ENCODE results near the gene TGFA.

Gene TGFA

GRCh38 chr2:70523996-70524965 is 29.3 kb downstream of the TGFA start:
- no peak for DNase-seq

DNA sequence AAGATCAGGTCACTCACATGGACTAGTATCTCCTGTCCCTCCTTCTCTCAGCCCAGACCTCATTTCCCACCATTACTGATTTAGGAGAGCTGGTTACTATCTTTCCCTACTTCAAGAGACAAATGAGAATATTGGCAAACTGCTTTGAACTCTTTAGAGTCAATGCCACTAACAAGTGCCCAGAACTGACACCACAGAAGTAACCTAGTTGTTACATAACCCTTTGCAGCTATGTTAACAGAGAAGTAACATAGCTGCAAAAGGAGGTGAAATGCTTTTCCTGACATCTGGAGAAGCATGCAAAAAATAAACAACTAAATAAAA is 30.0 kb downstream of the TGFA start:
- no peak for DNase-seq

DNA sequence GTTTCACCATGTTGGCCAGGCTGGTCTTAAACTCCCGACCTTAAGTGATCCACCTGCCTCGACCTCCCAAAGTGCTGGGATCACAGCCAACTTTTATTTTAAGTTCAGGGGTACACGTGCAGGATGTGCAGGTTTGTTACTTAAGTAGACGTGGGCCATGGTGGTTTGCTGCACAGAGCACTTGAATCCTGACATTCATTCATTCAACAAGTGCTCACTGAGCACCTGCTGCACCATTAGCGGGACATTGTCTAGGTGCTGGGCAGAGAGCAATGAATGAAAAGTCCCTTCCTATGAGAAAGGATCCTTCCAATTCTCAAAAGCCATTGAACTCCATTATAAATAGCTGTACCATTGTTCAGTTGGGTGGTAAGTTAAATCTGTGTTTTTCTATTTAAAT is 31.0 kb downstream of the TGFA start:
- DNase-seq = no peak

GRCh38 chr2:70520825-70521224 is 32.8 kb downstream of the TGFA start:
- no peak for DNase-seq

DNA sequence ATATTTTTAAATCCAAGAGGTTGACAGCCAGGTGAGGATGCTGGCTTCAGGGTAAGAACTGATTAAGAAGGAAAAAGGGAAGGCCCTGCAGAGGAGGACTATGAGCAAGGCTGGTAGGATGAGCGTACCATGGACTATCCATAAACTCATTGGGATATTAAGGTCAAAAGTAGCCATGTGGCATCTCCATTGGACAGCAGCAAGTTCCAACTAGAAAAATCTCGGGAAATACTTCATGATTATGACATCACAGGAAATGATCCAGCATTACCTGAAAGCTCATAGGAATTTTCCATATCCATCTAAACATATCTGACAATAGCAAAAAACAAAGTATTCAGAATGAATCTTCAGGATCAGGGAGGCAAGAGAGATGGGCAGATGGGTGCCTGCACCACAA is 34.2 kb downstream of the TGFA start:
- no peak for DNase-seq

GRCh38 chr2:70518557-70518956 is 35.1 kb downstream of the TGFA start:
- no peak for DNase-seq

DNA sequence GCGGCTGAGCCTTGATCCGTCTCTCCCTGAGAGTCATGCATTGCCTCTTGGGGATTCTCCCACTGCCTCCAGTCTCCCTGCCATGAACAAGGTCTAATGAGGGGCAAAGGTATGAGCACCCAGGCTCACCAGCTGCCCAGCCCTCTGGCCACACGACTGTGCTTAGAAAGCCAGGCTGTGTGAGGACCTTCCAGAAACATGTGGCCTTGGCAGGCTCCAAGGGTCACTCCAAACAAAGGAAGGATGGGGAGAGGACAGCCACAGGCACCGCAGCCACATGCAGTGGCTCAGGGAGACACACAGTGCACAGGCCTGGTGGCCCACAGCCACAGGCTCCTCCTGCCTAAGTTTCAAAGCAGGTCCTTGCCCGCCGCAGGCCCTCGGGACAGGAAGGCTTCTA is 35.8 kb downstream of the TGFA start:
- no peak for DNase-seq

DNA sequence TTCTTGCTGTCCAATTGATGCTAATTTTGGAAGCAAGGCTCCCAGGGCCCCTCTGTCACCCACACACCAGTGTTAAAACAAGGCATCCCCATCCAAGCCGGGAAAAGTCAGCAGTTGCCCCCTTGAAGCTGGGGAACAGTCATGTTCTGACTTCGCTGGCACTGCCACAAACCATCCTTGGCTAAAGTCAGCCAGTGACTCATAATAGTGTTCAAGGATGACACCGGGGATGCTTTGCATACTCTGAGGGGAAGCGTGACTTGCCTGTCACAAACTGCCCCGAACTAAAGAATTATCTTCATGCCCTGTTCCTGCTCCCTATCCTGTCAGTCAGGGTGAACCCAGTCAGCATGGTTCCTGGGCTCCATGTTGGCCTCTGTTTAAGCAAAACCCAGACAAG is 37.0 kb downstream of the TGFA start:
- no peak for DNase-seq

GRCh38 chr2:70515938-70516337 is 37.7 kb downstream of the TGFA start:
- DNase-seq = no peak

DNA sequence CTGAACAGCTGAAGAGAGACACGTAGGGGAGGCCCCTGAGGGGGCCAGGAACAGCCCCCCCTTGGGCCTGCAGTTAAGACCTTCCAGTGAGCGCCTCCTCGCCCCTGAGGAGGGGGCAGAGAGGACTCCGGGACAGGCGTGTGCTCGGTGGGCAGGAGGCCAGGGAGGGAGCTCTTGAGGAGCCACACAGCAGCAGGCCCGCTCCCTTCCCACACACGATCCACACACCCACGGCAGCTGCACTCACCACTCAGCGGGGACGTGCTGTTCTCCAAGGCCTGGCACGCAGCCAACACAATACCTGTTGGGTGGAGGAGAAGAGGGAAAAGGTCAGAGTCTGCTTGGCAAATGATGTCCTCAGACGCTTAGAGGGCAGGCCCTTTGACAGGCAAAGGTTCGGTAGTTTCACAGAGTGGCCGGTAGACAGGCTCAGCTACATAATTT is 39.0 kb downstream of the TGFA start:
- peak; percentile 58 for DNase-seq

- DNase-seq = no peak
These were observed 39.9 kb downstream of the TGFA start for GRCh38 chr2:70513738-70514137.

DNA sequence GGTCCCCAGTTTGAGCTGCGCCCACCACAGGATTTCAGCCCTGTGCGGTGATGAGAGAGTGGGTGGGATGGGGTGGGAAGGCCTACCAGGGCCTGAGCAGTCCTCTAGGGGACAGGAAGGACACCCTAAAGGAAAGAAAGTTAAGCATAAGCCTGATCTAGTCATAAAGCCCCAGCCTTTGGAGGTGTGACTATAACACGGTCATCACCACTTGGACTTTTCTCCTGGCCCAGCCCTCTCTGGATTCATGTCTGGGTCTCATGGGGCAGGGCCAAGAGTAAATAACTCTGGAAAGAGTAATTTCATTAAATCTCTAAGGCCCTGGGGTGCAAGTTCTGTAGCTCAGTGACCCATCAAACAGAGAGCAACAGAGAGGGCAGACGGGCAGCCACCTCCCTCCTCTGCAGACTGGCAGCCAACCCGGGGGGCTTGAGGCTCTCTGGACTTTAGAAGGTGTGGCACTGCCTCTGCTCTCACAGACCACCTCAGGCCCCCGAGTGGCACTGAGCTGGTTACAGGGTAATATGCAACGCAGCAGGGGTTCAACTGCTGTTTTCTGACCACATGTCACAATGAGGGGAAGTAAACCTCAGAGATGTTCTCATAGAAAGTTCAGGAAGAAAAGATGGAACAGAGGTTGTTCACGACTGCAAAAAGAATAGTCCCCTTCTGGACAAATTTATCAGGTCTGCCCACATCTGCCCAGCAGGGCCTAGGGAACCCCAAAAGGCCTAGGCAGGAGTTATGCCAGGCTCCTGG is 41.5 kb downstream of the TGFA start:
- no peak for DNase-seq

- DNase-seq = no peak
These were observed 43.3 kb downstream of the TGFA start for GRCh38 chr2:70510313-70510712.

DNA sequence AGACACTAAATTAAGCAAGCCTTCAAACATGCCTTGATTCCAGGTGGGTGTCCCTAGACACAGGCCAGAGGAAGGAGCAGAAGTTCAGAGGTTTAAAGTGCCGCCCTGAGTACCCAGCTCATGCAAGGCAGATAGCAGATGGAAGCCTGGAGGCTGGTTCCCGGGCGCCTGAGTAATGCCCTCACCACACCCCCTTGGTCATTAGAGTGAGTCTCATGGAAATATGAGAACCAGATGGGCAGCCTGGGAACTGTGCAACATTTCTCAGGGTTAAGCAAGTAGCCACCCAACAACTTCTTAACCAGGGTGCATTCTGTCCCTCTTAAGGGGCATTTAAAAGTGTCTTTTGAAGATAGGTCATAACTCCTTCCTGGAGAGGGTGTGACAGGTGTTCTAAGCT is 44.1 kb downstream of the TGFA start:
- no peak for DNase-seq

- DNase-seq = no peak
These were observed 44.7 kb downstream of the TGFA start for GRCh38 chr2:70508711-70509462.

DNA sequence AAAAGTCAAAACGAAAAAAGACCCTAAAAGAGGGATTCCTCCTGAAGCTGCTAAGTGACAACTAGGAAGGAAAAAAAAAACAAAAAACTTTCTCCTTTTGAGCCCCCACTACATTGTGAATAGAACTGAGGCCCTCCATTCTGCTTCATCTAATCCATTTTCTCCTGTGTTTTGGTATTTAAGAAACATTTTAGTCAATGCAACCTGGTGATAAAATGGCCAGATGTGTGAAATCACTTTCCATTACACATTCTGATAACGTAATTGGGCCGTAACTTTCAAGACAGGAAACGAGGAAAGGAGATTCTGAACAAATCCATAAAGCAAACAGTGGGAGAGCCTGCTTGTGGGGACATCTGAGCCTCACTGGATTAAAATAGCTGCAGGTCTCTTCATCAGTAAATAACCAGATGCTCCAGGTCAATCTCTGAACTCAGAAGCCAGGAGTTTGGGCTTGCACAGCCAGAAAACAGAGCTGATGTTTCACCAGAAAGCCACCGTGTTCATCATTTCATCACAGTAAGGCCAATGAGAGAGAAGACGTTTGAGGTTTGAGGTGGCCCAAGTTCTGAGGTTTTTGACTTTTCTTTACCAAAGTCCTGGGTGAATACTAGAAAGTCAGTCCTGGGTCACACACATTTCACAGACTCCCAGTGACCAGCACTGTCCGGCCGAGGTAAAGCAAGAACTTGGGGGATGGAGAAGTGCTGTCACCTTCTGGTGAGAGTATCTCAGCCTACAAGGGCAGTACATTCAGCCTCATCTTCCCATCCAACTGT is 47.8 kb downstream of the TGFA start:
- no peak for DNase-seq

DNA sequence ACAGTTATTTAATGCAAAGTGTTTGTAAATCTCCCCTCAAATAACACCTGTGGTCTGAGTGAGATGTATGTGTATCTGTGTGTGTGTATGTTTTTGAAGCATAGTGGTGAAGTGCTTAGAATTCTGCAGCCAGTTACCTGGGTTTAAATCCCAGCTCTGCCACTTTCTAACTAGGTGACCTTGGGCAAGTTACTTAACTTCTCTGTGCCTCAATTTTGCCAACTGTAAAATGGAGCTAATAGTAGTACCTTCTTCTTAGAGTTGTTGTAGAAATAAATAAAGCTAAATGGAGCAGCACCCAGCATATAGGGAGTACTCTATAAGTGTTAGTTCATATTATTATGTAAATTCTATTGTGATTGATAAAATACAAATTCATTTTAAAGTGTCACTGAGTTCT is 48.9 kb downstream of the TGFA start:
- DNase-seq = no peak

- DNase-seq = no peak
These were observed 49.7 kb downstream of the TGFA start for GRCh38 chr2:70503896-70504295.

- DNase-seq = no peak
These were observed 51.9 kb downstream of the TGFA start for GRCh38 chr2:70501728-70502127.

DNA sequence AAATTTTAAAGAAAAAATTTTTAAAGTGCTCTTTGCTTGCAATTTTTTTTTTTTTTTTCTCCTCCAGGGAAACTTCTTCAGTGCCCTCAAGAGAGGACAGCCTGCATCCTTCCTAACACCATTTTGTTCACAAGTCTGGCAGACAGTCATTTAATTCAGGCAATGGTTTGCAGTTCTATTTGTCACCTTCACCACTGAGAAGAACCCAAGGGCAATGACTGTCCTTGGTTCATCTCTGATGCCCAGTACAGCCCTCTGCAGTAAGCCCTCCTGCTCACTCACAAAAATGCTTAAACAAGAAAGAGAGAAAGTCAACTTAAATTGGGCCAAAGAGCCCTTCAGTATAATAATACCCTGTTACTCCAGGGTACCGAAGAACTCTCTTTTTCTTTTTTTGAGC is 52.4 kb downstream of the TGFA start:
- DNase-seq = no peak

- DNase-seq = no peak
These were observed 54.4 kb downstream of the TGFA start for GRCh38 chr2:70499253-70499652.

- DNase-seq = no peak
These were observed 55.1 kb downstream of the TGFA start for GRCh38 chr2:70498528-70498927.

- DNase-seq = no peak
These were observed 55.6 kb downstream of the TGFA start for GRCh38 chr2:70498054-70498453.

Measured in NCI-H1092 (cell line).